Measurements from ENCODE around the gene TP53I3.

- no peak for TF ChIP-seq CTCF (IDR thresholded peaks at IDR 0.05; ENCODE audit: low read depth, low read length)
- no peak for TF ChIP-seq EZH2phosphoT487 (IDR thresholded peaks at IDR 0.05; ENCODE audit: low read depth)
These were observed 18.0 kb upstream of the TP53I3 start for GRCh38 chr2:24102677-24103076.

Data from OCI-LY3 (cell line).